Neural progenitor cell (in vitro differentiated cells): ENCODE measurements around the gene STAT5B. TPM values are rescaled to one million over a fixed set of nuclear protein-coding genes. Genes with fewer than 3 reads are reported as not detected.
"Not testable (repeated sequence)": the region's sequence is repeated elsewhere in the genome, so short reads cannot be mapped to it uniquely, and the experiment has no call there.

Experiments
- DNase-seq: peaks from one replicate; pipeline ENCODE4 v3.0.0-alpha.2; 2016; ENCODE audit warnings: low spot score
- H2AFZ ChIP-seq: fragments of 200-600 bp; sonication (generic); replicated peaks from 2 replicates; pipeline ENCODE4 v1.6.1; 2016; ENCODE audit warnings: antibody characterized with exemption
- H3F3A ChIP-seq: fragments of 200-600 bp; sonication (generic); 2 replicates; pipeline ENCODE4 v1.6.1; 2016; ENCODE audit warnings: antibody characterized with exemption, low read depth
- H3K27ac ChIP-seq: fragments of 200-600 bp; sonication (generic); 2 replicates; pipeline ENCODE4 v1.5.1; 2016; ENCODE audit warnings: mild to moderate bottlenecking
- H3K27me3 ChIP-seq: fragments of 200-600 bp; sonication (generic); 2 replicates; pipeline ENCODE4 v1.6.1; 2016; ENCODE audit warnings: mild to moderate bottlenecking, moderate library complexity
- H3K36me3 ChIP-seq: fragments of 200-600 bp; sonication (generic); 2 replicates; pipeline ENCODE4 v1.5.1; 2016
- H3K4me1 ChIP-seq: fragments of 200-600 bp; sonication (generic); 2 replicates; pipeline ENCODE4 v1.6.1; 2016; ENCODE audit warnings: mixed run types
- H3K4me2 ChIP-seq: fragments of 200-600 bp; sonication (generic); 2 replicates; pipeline ENCODE4 v1.6.1; 2016
- H3K4me3 ChIP-seq: fragments of 200-600 bp; sonication (generic); 2 replicates; pipeline ENCODE4 v1.5.1; 2016
- H3K79me2 ChIP-seq: fragments of 200-600 bp; sonication (generic); 2 replicates; pipeline ENCODE4 v1.6.1; 2016; ENCODE audit warnings: low read depth
- H3K9ac ChIP-seq: fragments of 200-600 bp; sonication (generic); 2 replicates; pipeline ENCODE4 v1.6.1; 2016
- H3K9me3 ChIP-seq: fragments of 200-600 bp; sonication (generic); 2 replicates; pipeline ENCODE4 v1.5.1; 2016; ENCODE audit warnings: low read depth
- H4K20me1 ChIP-seq: fragments of 200-600 bp; sonication (generic); 2 replicates; pipeline ENCODE4 v1.6.1; 2016; ENCODE audit warnings: low read depth
- H3K27ac Mint-ChIP-seq: 3 replicates; pipeline ENCODE4 v1.8.0; 2021; ENCODE audit warnings: mixed read lengths
- H3K27me3 Mint-ChIP-seq: 2 replicates; pipeline ENCODE4 v1.8.0; 2022; ENCODE audit warnings: low read depth, mild to moderate bottlenecking, inconsistent platforms, moderate library complexity, mixed read lengths; ENCODE audit not compliant: insufficient read depth
- H3K36me3 Mint-ChIP-seq: 3 replicates; pipeline ENCODE4 v1.8.0; 2021; ENCODE audit warnings: mixed read lengths
- H3K4me1 Mint-ChIP-seq: 3 replicates; pipeline ENCODE4 v1.8.0; 2021; ENCODE audit warnings: mixed read lengths
- H3K4me3 Mint-ChIP-seq: 3 replicates; pipeline ENCODE4 v1.8.0; 2021; ENCODE audit warnings: mild to moderate bottlenecking, moderate library complexity, mixed read lengths
- H3K9me3 Mint-ChIP-seq: 3 replicates; pipeline ENCODE4 v1.8.0; 2020; ENCODE audit warnings: mixed read lengths
- CTCF ChIP-seq: fragments of 200-600 bp; sonication (generic); IDR thresholded peaks from 2 replicates; pipeline ENCODE4 v1.5.1; 2017; ENCODE audit warnings: antibody characterized with exemption, mild to moderate bottlenecking
- EZH2 ChIP-seq: fragments of 200-600 bp; sonication (generic); IDR thresholded peaks from 2 replicates; pipeline ENCODE4 v1.6.1; 2017; ENCODE audit warnings: antibody characterized with exemption, mild to moderate bottlenecking, moderate library complexity
- EZH2phosphoT487 ChIP-seq: fragments of 200-600 bp; sonication (generic); IDR thresholded peaks from 2 replicates; pipeline ENCODE4 v1.6.1; 2017; ENCODE audit warnings: antibody characterized with exemption
- total RNA-seq: library from RNA; depleted of rRNA; stranded (reverse); fragments of >200 nt; gene quantifications from 2 replicates; pipeline ENCODE4 v1.2.3, GENCODE V29; 2015; ENCODE audit warnings: low replicate concordance

The STAT5B gene
- total RNA-seq, 1 donor from 2014 or later = 96.4 TPM

- H3K79me2 ChIP-seq = peaks cover 98% of the 10 kb centered on the region
- no peak overlapping the region for H3K27ac ChIP-seq
- H3K4me3 Mint-ChIP-seq = no peak overlapping the region
- no peak overlapping the region for H3K9ac ChIP-seq
- no peak for DNase-seq
- peaks cover 11% of the 10 kb centered on the region for H3F3A ChIP-seq
- H3K27ac Mint-ChIP-seq = peak overlapping the region; percentile 18
- peaks cover 89% of the 10 kb centered on the region for H4K20me1 ChIP-seq
- no peak overlapping the region for H2AFZ ChIP-seq
- peaks cover 3% of the 10 kb centered on the region for H3K36me3 Mint-ChIP-seq
- no peaks in the 10 kb centered on the region for H3K27me3 ChIP-seq
- H3K36me3 ChIP-seq = no peaks in the 10 kb centered on the region
- no peak overlapping the region for H3K4me3 ChIP-seq
- no peaks in the 10 kb centered on the region for H3K9me3 ChIP-seq
- peaks cover 11% of the 10 kb centered on the region for H3K4me1 Mint-ChIP-seq
- TF ChIP-seq EZH2 (no peak), CTCF (no peak), EZH2phosphoT487 (no peak)
- H3K9me3 Mint-ChIP-seq = no peaks in the 10 kb centered on the region
- peaks cover 5% of the 10 kb centered on the region for H3K4me1 ChIP-seq
- no peaks in the 10 kb centered on the region for H3K27me3 Mint-ChIP-seq
- H3K4me2 ChIP-seq = no peak overlapping the region
These were observed 34.3 kb downstream of the STAT5B start for GRCh38 chr17:42241871-42242270.

GRCh38 chr17:42240863-42241262 lies 35.3 kb downstream of the STAT5B start:
- H3K27me3 ChIP-seq, H3K9ac ChIP-seq, H3K4me1 ChIP-seq, H3K9me3 Mint-ChIP-seq, H3K9me3 ChIP-seq, DNase-seq, H2AFZ ChIP-seq, H3K27ac Mint-ChIP-seq, H3K4me3 ChIP-seq, H3K4me3 Mint-ChIP-seq, H3K27me3 Mint-ChIP-seq, H3K36me3 Mint-ChIP-seq, H3K36me3 ChIP-seq, H3K4me2 ChIP-seq, H3K27ac ChIP-seq: not testable (repeated sequence)
- H3K79me2 ChIP-seq = peaks cover 97% of the 10 kb centered on the region
- peaks cover 11% of the 10 kb centered on the region for H3F3A ChIP-seq
- peaks cover 11% of the 10 kb centered on the region for H3K4me1 Mint-ChIP-seq
- peaks cover 82% of the 10 kb centered on the region for H4K20me1 ChIP-seq

- no peak overlapping the region for H3K27ac ChIP-seq
- no peak overlapping the region for H3K4me3 ChIP-seq
- H3K4me3 Mint-ChIP-seq = no peak overlapping the region
- H2AFZ ChIP-seq = no peak overlapping the region
- no peaks in the 10 kb centered on the region for H3K9me3 Mint-ChIP-seq
- peaks cover 97% of the 10 kb centered on the region for H3K79me2 ChIP-seq
- no peak for DNase-seq
- H3K36me3 Mint-ChIP-seq = peaks cover 3% of the 10 kb centered on the region
- H3K27me3 Mint-ChIP-seq = no peaks in the 10 kb centered on the region
- no peaks in the 10 kb centered on the region for H3K36me3 ChIP-seq
- no peaks in the 10 kb centered on the region for H3K27me3 ChIP-seq
- peaks cover 5% of the 10 kb centered on the region for H3K4me1 ChIP-seq
- no peak overlapping the region for H3K27ac Mint-ChIP-seq
- H3K4me2 ChIP-seq = no peak overlapping the region
- peaks cover 11% of the 10 kb centered on the region for H3F3A ChIP-seq
- no peak overlapping the region for H3K9ac ChIP-seq
- H3K4me1 Mint-ChIP-seq = peaks cover 11% of the 10 kb centered on the region
- no peak for TF ChIP-seq CTCF
- no peak for TF ChIP-seq EZH2phosphoT487
- no peak for TF ChIP-seq EZH2
- H3K9me3 ChIP-seq = no peaks in the 10 kb centered on the region
- peaks cover 83% of the 10 kb centered on the region for H4K20me1 ChIP-seq
These were observed 36.0 kb downstream of the STAT5B start for GRCh38 chr17:42240201-42240600.

- H3K27ac ChIP-seq, H3K4me3 ChIP-seq, H3K4me1 ChIP-seq, H3K4me3 Mint-ChIP-seq, H3K27me3 Mint-ChIP-seq, H3K27ac Mint-ChIP-seq, H3K36me3 Mint-ChIP-seq, DNase-seq, H3K9ac ChIP-seq, H3K9me3 ChIP-seq, H3K4me2 ChIP-seq, H3K27me3 ChIP-seq, H3K36me3 ChIP-seq, H2AFZ ChIP-seq, H3K9me3 Mint-ChIP-seq: not testable (repeated sequence)
- Histone ChIP-seq H3K79me2 (peaks cover 96% of the 10 kb centered on the region), H4K20me1 (peaks cover 82% of the 10 kb centered on the region), H3F3A (peaks cover 11% of the 10 kb centered on the region)
- H3K4me1 Mint-ChIP-seq = peaks cover 11% of the 10 kb centered on the region
These were observed 36.6 kb downstream of the STAT5B start for GRCh38 chr17:42239576-42239975.
